ENCODE measurements around the gene IRF9.
A peak's percentile ranks its signal among the peaks of the same experiment; 100 is the strongest.

The IRF9 gene

DNA sequence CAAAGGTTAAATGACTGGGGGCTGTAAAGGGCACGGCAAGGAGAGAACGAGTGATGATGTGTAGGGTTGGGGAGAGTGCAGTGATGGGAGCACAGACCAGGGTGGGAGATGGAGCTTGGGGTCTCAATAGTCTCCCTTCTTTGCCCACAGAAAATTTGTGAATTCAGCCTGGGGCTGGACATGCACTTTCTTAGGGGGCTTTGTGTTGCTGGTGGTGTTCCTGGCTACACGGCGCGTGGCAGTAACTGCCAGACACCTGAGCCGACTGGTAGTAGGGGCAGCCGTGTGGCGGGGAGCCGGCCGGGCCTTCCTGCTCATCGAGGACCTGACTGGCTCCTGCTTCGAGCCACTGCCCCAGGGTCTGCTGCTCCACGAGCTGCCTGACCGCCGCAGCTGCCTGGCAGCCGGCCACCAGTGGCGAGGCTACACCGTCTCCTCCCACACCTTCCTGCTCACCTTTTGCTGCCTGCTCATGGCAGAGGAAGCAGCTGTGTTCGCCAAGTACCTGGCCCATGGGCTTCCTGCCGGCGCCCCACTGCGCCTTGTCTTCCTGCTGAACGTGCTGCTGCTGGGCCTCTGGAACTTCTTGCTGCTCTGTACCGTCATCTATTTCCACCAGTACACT is 28.9 kb upstream of the IRF9 start:
- DNase-seq (ENCODE audit: low spot score), result no peak

DNA sequence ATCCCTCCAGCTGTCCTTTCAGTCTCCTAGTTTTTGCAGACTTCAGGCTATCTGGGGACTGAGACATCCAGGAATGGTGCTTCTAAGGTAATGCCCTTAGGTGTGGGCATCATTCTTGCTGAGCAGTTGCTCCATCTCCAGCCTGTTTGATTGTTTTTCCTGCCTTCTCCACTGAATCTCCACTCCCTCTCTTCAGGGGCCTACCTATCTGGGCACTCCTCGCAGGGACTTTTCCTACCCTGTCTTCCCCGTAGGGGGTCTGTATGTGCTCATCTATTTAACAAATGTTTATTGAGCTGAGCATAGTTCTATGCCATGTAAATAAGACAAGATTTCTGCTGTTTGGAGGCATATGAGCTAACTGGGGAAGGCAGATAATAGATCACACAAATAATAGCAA is 28.1 kb upstream of the IRF9 start:
- no peak for DNase-seq (ENCODE audit: low spot score)

DNA sequence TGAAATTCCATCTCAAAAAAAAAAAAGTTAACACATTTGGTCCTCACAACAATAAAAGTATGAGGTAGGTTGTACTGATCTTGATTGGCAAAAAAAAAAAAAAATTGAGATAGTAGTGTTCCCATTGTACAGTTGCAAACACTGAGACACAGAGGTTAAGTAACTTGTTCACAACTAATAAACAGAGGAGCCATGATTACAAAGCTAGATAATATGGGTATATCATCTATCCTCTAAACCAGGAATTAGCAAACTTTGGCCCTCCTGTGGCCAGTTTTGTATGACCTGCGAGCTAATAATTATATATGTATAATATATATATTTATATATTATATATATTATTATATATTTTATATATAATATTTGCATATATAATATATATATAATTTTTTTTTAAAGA is 27.3 kb upstream of the IRF9 start:
- no peak for DNase-seq (ENCODE audit: low spot score)

DNA sequence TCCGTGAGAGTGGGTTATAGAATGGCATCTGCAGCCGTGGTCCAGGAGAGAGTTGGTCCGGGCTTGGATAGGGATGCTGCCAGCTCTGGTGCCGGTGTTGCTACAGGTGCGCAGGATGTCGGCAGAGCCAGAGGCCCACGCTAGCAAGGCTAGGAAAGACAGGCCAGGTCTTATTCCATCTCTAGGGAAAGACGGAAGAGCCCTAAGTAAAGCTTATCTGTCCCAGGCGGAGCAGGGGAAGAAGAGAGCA is 25.6 kb upstream of the IRF9 start:
- no peak for DNase-seq (ENCODE audit: low spot score)

DNA sequence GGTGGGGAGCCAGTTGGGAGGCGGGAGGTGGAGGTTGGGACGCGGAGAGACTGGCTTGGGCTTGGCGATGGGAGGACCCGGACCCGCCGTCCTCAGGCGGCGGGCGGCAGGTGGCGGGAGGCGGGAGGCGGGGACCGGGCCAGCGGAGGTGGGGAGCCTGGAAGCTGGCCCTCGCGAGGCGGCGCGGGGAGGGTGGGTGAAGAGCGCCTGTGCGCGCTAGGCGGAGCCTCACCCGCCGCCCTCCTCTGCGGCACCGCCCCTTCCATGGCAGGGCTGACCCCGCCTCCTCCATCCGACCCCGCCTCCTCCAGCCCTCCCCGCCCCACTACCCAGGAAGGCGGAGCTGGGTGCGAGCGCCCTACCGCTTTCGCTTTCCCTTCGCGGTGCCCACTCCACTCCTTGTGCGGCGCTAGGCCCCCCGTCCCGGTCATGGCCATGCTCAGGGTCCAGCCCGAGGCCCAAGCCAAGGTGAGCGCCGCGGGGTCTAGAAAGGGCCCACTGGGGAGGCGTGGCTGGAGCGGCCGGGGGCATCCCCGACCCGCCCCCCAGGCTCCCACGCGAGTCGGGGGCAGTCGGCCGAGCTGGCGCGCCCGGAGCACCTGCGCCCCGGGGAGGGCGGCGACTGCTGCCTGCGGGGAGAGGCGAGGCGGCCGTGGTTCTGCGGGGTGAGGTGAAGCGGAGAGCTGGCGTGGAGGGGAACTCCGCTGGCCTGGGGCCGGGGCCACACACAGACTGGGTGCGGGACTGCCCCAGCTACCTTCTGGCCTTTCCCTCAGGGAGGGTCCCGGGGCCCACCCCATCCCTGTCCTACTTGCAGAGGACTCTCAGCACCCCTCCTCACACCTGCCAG is 25.0 kb upstream of the IRF9 start, which contains the start of gene PSME1:
TSS of gene PSME1 (plus strand) at position 361 of the 850 bp plus-strand sequence. CDS start at position 430, 69 bp downstream.
- peak; percentile 98 for DNase-seq (ENCODE audit: low spot score)

DNA sequence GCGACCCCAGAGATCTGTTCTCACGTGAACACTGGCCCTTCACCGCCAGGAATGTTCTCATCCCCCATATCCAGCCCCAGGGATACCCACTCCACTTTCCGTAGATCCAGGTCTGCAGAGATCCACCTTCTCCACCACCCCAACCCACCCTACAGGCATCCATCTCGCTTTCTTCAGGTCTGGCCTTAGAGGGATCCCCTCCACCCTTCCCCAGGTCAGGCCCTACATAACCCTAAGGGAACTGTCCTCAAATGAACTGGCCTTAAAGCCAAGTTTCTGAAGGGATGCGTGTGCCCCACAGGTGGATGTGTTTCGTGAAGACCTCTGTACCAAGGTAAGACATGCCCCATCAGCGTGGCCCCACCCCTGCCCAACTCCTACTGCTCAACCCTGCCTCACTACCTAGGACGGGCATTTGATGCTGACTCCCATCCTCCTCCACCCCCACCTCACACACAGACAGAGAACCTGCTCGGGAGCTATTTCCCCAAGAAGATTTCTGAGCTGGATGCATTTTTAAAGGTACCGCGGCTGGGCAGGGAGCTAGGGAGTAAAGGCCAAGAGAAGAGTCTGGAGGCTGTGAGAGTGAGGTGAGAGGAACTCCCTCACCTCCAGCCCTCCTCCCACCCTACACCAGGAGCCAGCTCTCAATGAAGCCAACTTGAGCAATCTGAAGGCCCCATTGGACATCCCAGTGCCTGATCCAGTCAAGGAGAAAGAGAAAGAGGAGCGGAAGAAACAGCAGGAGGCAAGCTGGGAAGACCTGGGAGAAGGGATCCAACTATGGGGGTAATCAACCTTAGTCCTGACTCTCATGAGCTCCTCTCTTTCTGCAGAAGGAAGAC is 24.2 kb upstream of the IRF9 start:
- no peak for DNase-seq (ENCODE audit: low spot score)

DNA sequence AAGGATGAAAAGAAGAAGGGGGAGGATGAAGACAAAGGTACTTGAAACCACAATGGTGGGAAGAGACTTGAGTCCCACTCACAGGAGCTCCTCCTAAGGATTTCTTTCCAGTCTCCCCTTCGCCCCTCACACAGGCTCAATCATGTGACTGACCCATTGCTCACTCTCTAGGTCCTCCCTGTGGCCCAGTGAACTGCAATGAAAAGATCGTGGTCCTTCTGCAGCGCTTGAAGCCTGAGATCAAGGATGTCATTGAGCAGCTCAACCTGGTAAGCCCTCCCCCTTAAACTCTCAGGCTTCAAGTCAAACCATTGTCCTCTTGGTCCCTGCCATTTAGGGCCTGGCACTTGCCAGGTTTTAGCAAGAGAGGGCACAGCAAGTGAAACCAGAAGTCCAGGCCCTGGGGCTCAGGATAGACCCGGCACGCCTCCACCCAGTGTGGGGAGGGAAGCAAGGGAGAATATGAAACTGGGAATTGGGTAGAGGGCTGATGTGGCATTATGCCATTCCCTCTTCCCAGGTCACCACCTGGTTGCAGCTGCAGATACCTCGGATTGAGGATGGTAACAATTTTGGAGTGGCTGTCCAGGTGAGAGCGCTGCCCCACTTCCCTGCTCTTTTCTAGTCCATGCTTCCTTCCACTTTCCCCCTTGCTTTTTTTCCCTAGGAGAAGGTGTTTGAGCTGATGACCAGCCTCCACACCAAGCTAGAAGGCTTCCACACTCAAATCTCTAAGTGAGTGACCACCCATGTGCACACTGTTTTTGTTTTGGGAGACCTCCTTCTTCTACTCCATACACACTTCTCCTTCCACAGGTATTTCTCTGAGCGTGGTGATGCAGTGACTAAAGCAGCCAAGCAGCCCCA is 23.3 kb upstream of the IRF9 start:
- DNase-seq (ENCODE audit: low spot score), result no peak

DNA sequence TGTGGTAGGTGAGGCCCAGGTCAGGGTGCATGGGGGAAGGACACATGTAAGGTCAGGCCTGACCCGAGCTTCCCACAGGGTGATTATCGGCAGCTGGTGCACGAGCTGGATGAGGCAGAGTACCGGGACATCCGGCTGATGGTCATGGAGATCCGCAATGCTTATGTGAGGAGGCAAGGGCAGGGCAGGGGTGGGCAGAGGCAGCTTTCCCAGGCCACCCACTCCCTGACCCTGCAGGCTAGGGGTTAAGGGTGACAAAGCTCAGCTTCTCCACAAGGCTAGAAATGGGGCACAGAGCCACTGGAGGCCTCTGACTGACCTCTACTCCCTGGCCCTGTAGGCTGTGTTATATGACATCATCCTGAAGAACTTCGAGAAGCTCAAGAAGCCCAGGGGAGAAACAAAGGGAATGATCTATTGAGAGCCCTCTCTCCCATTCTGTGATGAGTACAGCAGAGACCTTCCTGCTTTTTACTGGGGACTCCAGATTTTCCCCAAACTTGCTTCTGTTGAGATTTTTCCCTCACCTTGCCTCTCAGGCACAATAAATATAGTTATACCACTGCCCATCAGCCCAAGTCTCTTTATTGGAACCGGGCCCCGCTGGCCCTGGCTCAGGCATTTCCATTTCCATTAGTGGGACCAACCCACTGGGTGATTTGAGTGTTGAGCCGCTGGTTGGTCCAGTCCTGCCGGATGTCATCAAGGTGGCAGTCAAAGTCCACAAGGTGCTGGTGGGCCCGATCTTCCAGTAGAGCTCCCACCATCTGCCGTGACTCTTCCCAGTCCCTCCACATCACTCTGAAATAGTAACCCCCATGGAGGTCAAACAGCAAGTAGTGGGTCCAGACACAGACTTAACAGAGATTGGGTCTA is 22.4 kb upstream of the IRF9 start:
- DNase-seq (ENCODE audit: low spot score), result no peak

DNA sequence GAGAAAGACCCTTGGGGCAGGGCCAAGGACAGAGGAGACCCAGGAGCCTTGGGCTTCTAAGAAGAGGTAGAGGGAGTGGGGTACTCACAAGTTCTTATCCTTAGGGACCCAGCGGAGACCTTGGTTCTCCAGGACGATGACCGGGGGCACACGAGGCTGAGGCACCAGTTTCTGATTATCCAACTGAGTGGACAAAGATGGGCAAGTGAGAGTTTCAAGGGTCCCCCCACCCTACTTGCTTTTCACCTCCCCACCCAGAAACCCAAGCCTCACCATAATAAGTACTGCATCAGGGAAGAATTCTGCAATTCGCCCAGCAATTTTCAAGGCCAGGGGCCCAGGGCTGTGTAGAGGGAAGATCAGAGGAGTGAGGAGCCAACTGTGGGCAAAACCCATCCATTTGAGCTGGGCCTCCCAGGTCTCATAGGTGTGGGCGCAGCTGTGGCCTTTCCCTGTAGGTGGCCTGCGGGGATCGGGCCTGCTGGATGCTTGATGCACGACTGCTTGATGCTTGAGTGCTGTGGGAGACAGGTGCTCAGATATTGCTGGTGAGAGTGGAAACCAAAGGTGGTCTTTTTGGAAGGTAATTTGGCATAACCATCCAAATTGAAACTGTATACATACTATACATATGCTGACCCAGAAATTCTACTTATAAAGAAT is 21.7 kb upstream of the IRF9 start:
- DNase-seq (ENCODE audit: low spot score), result no peak

DNA sequence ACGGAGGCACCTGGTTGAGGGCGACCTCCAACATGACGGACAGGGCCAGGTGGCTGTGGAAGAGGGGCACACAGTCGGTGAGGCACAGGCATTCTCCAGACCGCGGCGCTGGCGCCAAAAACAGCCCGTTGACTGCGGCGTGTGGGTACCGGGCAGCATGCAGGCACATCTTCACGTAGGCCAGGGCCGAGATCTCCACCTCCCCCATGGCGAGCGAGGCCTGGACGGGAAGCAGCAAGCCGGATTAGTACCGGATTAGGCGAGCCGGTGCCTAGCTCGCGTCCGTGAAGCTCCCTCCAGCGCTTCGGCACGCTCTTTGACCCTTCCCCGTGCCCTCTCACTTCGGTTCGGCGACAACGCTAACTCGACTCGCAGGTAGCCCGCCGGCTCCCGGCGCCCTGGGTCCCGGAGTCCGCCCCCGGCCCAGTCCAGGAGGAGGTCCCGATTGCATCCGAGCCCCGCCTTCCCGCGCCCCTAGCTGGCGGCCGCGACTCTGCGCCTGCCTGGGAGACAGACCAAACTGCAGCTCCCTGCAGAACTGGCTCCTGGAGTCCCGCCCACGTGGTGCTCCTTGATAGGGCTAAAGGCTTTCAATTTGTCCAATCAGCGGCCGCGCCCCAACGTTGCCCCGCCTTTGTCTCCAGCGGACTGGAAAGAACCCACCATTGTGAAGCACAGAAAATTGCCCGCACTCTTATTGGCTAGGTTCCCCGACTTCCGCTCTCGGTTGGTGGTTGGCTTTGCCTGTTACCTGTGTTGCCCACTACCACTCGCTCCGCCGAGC is 19.8 kb upstream of the IRF9 start, which contains the start of gene EMC9:
TSS of gene EMC9 (minus strand) at position 495 of the 784 bp plus-strand sequence. CDS start at position 208, 287 bp downstream.
- peak; percentile 98 for DNase-seq (ENCODE audit: low spot score)

DNA sequence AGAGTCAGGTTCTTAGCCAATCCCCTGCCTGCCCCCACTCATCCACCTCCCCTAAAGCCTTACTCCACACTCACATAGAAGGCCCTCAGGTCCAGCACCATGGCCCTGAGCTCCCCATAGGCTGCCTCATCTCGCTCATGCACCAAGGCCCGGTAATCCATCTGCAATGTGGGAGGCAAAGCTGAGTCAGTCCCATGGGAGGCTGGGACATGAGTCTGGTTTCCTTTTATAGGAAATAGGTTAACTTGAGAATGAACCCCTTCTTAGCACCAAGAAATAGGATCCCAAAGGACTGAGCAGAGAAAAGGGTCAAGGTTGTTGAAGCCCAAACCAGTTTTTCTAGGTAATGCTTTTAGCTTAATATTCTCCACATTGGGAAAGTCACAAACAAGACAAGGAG is 17.6 kb upstream of the IRF9 start:
- no peak for DNase-seq (ENCODE audit: low spot score)

DNA sequence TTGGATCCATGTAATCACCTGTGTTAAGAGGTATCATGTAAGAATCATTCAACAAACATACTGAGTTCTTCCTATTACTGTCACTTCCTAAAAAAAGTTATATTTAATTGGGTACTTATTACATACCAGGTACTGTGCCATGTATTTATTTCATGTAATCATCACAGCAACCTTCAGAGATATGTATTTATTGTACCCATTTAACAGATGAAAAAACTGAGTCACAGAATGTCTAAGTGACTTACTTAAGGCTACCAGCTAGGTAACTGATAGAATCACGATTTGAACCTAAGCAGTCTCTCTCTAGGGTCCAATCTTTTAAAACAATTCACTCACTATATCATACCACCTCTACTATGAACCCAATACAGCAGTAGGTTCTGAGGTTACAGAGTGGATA is 16.6 kb upstream of the IRF9 start:
- DNase-seq (ENCODE audit: low spot score), result no peak

DNA sequence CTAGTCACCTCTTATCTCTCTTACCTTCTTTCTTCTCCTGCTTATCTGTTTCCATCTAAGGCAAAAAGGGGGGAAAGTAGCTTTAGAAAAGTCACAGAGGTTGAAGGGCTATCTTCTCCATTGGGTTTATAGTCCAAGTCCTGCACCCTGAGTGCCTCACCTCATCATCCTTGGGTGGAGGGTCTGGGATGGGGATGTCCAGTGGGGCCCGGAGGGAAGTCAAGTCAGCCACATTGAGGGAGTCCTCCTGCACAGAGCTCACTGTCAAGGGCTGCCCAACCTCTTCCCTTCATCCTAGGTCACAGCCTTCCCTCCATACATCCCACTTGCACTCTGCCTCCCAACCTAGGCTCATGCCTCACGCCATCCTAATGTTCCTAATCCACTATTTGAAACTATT is 15.8 kb upstream of the IRF9 start:
- no peak for DNase-seq (ENCODE audit: low spot score)

DNA sequence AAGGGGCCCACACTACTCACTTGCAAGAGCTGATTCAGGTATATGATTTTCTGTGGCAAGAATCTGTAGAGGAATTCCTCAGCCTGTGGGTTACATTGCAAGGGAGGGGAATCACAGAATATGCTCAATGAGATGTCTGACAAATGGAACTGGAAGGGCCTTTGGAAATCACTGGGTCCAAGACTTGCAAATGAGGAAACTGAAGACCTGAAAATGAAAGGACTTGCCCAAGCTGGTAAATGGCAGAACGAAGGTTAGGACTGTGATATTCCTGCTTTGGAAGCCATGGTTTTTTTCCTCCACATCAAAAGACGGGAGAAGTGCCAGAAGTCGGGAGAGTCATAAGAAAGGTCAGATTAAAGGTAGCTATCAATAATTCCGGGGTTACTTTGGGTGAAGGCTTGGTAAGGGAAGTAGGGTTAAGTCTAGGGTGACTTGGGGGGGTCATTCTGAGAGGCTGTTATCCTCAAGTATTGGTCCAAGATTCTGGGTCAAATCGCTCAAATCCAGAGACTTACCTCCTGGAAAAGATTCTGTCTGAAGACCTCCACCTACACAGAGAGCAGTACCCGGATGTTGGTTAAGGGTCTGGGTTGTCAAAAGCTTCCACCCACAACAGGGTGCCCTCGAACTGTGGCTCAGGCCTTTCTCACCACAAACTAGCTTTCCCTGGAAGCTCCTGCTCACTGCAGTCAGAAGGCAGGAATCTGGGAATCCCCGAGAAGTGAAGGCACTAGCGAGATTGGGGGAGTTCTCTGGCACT is 15.2 kb upstream of the IRF9 start:
- no peak for DNase-seq (ENCODE audit: low spot score)

DNA sequence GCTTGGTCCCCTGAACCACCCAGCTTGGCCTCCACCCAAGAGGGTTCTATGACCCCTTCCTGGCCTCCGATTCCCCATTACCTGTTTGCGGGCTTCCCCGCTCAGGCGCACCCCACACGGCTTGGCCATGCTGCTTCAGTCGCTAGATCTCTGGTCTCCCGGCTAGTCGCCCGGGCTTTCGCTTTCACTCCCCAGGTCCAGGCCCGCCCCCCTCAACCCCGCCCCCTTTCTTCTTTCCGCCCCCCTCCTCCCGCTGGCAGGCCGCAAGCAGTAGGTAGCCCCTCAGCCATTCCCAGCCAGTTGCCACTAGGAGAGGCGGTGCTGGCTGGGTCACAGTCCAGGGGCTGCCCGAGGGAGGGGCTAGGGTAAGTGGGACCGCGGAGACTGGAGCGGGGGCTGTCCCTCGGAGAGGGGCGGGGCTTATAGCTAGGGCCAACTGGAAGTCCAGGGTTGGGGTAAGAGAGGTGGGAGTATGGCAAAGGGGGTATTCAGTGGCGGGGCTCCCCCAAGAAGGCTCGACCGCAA is 14.6 kb upstream of the IRF9 start, which contains the start of gene PSME2:
TSS of gene PSME2 (minus strand) at position 158 of the 525 bp plus-strand sequence. CDS start at position 129, 29 bp downstream.
- DNase-seq (ENCODE audit: low spot score), result peak; percentile 96

DNA sequence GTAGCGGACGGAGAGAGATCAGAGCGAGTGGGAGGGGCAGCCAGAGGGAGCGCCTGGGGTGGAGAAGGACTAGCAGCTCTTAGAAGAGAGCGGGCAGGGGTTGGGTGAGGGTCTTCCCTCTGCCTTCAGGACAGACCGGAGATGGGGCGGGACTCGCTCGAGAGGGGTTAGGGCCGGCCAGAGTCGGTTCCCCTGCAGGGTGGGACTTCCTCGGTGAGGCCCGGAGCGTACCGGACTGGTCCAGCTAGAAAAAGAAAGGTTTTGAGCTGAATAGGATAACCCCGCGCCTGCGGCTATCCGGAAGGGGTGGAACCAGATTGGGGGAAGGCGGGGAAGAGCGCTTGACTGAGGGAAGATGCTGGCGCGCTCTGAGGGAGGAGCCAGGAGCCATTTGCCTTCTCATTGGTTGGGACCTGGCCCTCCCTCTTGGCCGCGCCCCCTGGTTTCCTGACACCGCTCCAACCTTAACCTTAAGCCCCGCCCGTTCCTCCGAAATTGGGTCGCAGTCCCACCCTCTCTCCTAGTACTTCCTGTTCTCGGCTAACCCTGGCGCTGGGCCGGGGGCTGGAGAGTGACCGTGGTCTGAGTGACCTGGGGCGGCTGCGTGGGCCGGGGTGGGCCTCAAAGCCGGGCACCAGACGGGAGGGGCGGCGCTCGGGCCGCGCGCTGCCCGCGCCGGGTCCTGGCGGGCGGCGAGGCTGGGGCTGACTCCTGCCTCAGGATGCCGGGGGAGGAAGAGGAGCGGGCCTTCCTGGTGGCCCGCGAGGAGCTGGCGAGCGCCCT is 13.9 kb upstream of the IRF9 start, which contains the start of gene RNF31:
TSS of gene RNF31 (plus strand) at position 521 of the 783 bp plus-strand sequence. CDS start at position 722, 201 bp downstream.
- peak; percentile 97 for DNase-seq (ENCODE audit: low spot score)

DNA sequence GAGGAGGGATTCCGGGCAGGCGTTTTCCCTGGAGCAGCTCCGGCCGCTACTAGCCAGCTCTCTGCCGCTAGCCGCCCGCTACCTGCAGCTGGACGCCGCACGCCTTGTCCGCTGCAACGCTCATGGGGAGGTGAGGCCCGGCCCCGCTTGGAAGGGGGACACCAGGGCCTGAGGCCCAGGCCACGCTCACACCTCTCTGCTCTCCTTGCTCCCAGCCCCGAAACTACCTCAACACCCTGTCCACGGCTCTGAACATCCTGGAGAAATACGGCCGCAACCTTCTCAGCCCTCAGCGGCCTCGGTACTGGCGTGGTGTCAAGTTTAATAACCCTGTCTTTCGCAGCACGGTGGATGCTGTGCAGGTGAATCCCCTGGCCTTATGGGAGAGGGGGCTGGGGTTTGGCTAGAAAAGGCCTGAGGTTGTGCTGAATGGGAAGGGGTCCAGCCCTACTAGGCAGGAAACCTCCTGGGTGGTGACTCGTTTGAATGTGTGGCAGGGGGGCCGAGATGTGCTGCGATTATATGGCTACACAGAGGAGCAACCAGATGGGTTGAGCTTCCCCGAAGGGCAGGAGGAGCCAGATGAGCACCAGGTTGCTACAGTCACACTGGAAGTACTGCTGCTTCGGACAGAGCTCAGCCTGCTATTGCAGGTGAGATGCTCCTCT is 13.2 kb upstream of the IRF9 start:
- no peak for DNase-seq (ENCODE audit: low spot score)
